Activated naive CD8-positive, alpha-beta T cell (primary cell): ENCODE results near the gene TSPOAP1.

Experiments used
- H3K27ac Mint-ChIP-seq: one replicate; pipeline ENCODE4 v1.8.0; 2021; ENCODE audit warnings: mixed read lengths
- H3K27me3 Mint-ChIP-seq: one replicate; pipeline ENCODE4 v1.8.0; 2021; ENCODE audit warnings: mixed read lengths
- H3K36me3 Mint-ChIP-seq: one replicate; pipeline ENCODE4 v1.8.0; 2021; ENCODE audit warnings: mixed read lengths
- H3K4me1 Mint-ChIP-seq: one replicate; pipeline ENCODE4 v1.8.0; 2021; ENCODE audit warnings: low read depth, mixed read lengths
- H3K4me3 Mint-ChIP-seq: one replicate; pipeline ENCODE4 v1.8.0; 2021; ENCODE audit warnings: mild to moderate bottlenecking, mixed read lengths
- H3K9me3 Mint-ChIP-seq: one replicate; pipeline ENCODE4 v1.8.0; 2021; ENCODE audit warnings: low read depth, mixed read lengths

Gene TSPOAP1

GRCh38 chr17:58268326-58268725 lies 60.3 kb downstream of the TSPOAP1 start:
- H3K36me3 Mint-ChIP-seq = no peaks in the 10 kb centered on the region
- peaks cover 19% of the 10 kb centered on the region for H3K27me3 Mint-ChIP-seq
- H3K4me1 Mint-ChIP-seq = no peaks in the 10 kb centered on the region
- H3K4me3 Mint-ChIP-seq = no peak overlapping the region
- no peaks in the 10 kb centered on the region for H3K9me3 Mint-ChIP-seq
- H3K27ac Mint-ChIP-seq = no peak overlapping the region

- no peaks in the 10 kb centered on the region for H3K4me1 Mint-ChIP-seq
- no peaks in the 10 kb centered on the region for H3K36me3 Mint-ChIP-seq
- no peaks in the 10 kb centered on the region for H3K9me3 Mint-ChIP-seq
- no peak overlapping the region for H3K27ac Mint-ChIP-seq
- H3K27me3 Mint-ChIP-seq = peaks cover 19% of the 10 kb centered on the region
- no peak overlapping the region for H3K4me3 Mint-ChIP-seq
Measured at GRCh38 chr17:58267347-58268324, 61.0 kb downstream of the TSPOAP1 start.

- Mint-ChIP-seq H3K36me3 (no peaks in the 10 kb centered on the region), H3K27me3 (peaks cover 28% of the 10 kb centered on the region), H3K27ac (no peak overlapping the region), H3K9me3 (no peaks in the 10 kb centered on the region), H3K4me3 (no peak overlapping the region), H3K4me1 (no peaks in the 10 kb centered on the region)
Measured at GRCh38 chr17:58265902-58266875, 62.4 kb downstream of the TSPOAP1 start.

- Mint-ChIP-seq H3K36me3 (no peaks in the 10 kb centered on the region), H3K9me3 (no peaks in the 10 kb centered on the region), H3K27me3 (peaks cover 36% of the 10 kb centered on the region), H3K4me1 (no peaks in the 10 kb centered on the region), H3K4me3 (no peak overlapping the region), H3K27ac (no peak overlapping the region)
Measured at GRCh38 chr17:58265271-58265670, 63.3 kb downstream of the TSPOAP1 start.

- Mint-ChIP-seq H3K27ac (no peak overlapping the region), H3K4me3 (no peak overlapping the region), H3K36me3 (no peaks in the 10 kb centered on the region), H3K27me3 (peaks cover 39% of the 10 kb centered on the region), H3K4me1 (no peaks in the 10 kb centered on the region), H3K9me3 (no peaks in the 10 kb centered on the region)
Measured at GRCh38 chr17:58264407-58265103, 64.0 kb downstream of the TSPOAP1 start.

GRCh38 chr17:58263773-58264172 lies 64.8 kb downstream of the TSPOAP1 start:
- no peaks in the 10 kb centered on the region for H3K36me3 Mint-ChIP-seq
- H3K27me3 Mint-ChIP-seq = peaks cover 39% of the 10 kb centered on the region
- no peaks in the 10 kb centered on the region for H3K4me1 Mint-ChIP-seq
- H3K27ac Mint-ChIP-seq = no peak overlapping the region
- H3K9me3 Mint-ChIP-seq = no peaks in the 10 kb centered on the region
- no peak overlapping the region for H3K4me3 Mint-ChIP-seq

- Mint-ChIP-seq H3K9me3 (no peaks in the 10 kb centered on the region), H3K4me1 (no peaks in the 10 kb centered on the region), H3K36me3 (no peaks in the 10 kb centered on the region), H3K4me3 (no peak overlapping the region), H3K27ac (no peak overlapping the region), H3K27me3 (peaks cover 44% of the 10 kb centered on the region)
Measured at GRCh38 chr17:58262149-58262548, 66.4 kb downstream of the TSPOAP1 start.

- H3K27me3 Mint-ChIP-seq = peaks cover 12% of the 10 kb centered on the region
- no peaks in the 10 kb centered on the region for H3K36me3 Mint-ChIP-seq
- no peaks in the 10 kb centered on the region for H3K4me1 Mint-ChIP-seq
- no peak overlapping the region for H3K4me3 Mint-ChIP-seq
- no peak overlapping the region for H3K27ac Mint-ChIP-seq
- H3K9me3 Mint-ChIP-seq = no peaks in the 10 kb centered on the region
Measured at GRCh38 chr17:58254803-58255202, 73.8 kb downstream of the TSPOAP1 start.

GRCh38 chr17:58253082-58253481 lies 75.5 kb downstream of the TSPOAP1 start:
- Mint-ChIP-seq H3K4me3 (no peak overlapping the region), H3K9me3 (no peaks in the 10 kb centered on the region), H3K4me1 (peaks cover 6% of the 10 kb centered on the region), H3K36me3 (no peaks in the 10 kb centered on the region), H3K27me3 (peaks cover 7% of the 10 kb centered on the region), H3K27ac (no peak overlapping the region)

GRCh38 chr17:58252141-58252540 lies 76.5 kb downstream of the TSPOAP1 start:
- peaks cover 3% of the 10 kb centered on the region for H3K27me3 Mint-ChIP-seq
- H3K4me3 Mint-ChIP-seq = no peak overlapping the region
- peaks cover 10% of the 10 kb centered on the region for H3K4me1 Mint-ChIP-seq
- H3K27ac Mint-ChIP-seq = no peak overlapping the region
- H3K9me3 Mint-ChIP-seq = no peaks in the 10 kb centered on the region
- H3K36me3 Mint-ChIP-seq = no peaks in the 10 kb centered on the region
